NCI-H1436 treated with DMSO at 0.1 percent for 48 hours (cell line): ENCODE measurements around the gene SGMS1.

ENCODE experiments used
- DNase-seq: peaks from one replicate; lab custom pipeline; 2025; lab: John Stamatoyannopoulos, UW

SGMS1 gene

GRCh38 chr10:50423448-50423847, 200.3 kb downstream of the SGMS1 start:
- DNase-seq = no peak

GRCh38 chr10:50422259-50422658, 201.5 kb downstream of the SGMS1 start:
- DNase-seq = no peak

GRCh38 chr10:50421026-50421719, 202.6 kb downstream of the SGMS1 start:
- DNase-seq = no peak

- DNase-seq = no peak
These were observed 203.6 kb downstream of the SGMS1 start for GRCh38 chr10:50420196-50420595.

GRCh38 chr10:50419756-50420155, 204.0 kb downstream of the SGMS1 start:
- no peak for DNase-seq

- DNase-seq = no peak
These were observed 204.7 kb downstream of the SGMS1 start for GRCh38 chr10:50419091-50419490.

- DNase-seq = no peak
These were observed 205.6 kb downstream of the SGMS1 start for GRCh38 chr10:50417886-50418830.

GRCh38 chr10:50417486-50417885, 206.3 kb downstream of the SGMS1 start:
- no peak for DNase-seq

- no peak for DNase-seq
These were observed 206.9 kb downstream of the SGMS1 start for GRCh38 chr10:50416881-50417280.

GRCh38 chr10:50416181-50416824, 207.5 kb downstream of the SGMS1 start:
- no peak for DNase-seq

GRCh38 chr10:50415292-50415691, 208.5 kb downstream of the SGMS1 start:
- DNase-seq = no peak

GRCh38 chr10:50410066-50410811, 213.5 kb downstream of the SGMS1 start:
- DNase-seq = no peak

GRCh38 chr10:50407076-50407801, 216.5 kb downstream of the SGMS1 start:
- no peak for DNase-seq

- no peak for DNase-seq
These were observed 217.2 kb downstream of the SGMS1 start for GRCh38 chr10:50406457-50407070.

- no peak for DNase-seq
These were observed 218.0 kb downstream of the SGMS1 start for GRCh38 chr10:50405723-50406122.

GRCh38 chr10:50404021-50404773, 219.6 kb downstream of the SGMS1 start:
- DNase-seq = no peak

GRCh38 chr10:50403074-50403473, 220.7 kb downstream of the SGMS1 start:
- DNase-seq = no peak

- DNase-seq = no peak
These were observed 221.3 kb downstream of the SGMS1 start for GRCh38 chr10:50402466-50402865.

- DNase-seq = no peak
These were observed 223.1 kb downstream of the SGMS1 start for GRCh38 chr10:50400694-50401093.

- no peak for DNase-seq
These were observed 224.9 kb downstream of the SGMS1 start for GRCh38 chr10:50398823-50399222.
